Renal cortical epithelial cell (primary cell): ENCODE measurements around the gene AK9. TPM values are rescaled to one million over a fixed set of nuclear protein-coding genes. Genes with fewer than 3 reads are reported as not detected.

ENCODE experiments used
- DNase-seq: peaks from one replicate; pipeline ENCODE4 v3.0.0-alpha.2; 2011; ENCODE audit warnings: low read depth
- total RNA-seq: library from RNA; depleted of rRNA; stranded (reverse); fragments of >200 nt; gene quantifications from 2 replicates; pipeline ENCODE4 v1.2.3, GENCODE V29; 2014

Gene AK9
- total RNA-seq, 1 donor from 2014 or later = 10.0 TPM

GRCh38 chr6:109512271-109512817 is 178.7 kb downstream of the AK9 start:
- DNase-seq = no peak

- DNase-seq = no peak
These were observed 179.2 kb downstream of the AK9 start for GRCh38 chr6:109511832-109512231.

- DNase-seq = no peak
These were observed 180.6 kb downstream of the AK9 start for GRCh38 chr6:109510358-109510757.

- DNase-seq = no peak
These were observed 182.7 kb downstream of the AK9 start for GRCh38 chr6:109508166-109508860.

- DNase-seq = no peak
These were observed 183.4 kb downstream of the AK9 start for GRCh38 chr6:109507490-109508072.

- DNase-seq = no peak
These were observed 184.2 kb downstream of the AK9 start for GRCh38 chr6:109506841-109507240.

GRCh38 chr6:109506314-109506713 is 184.7 kb downstream of the AK9 start:
- no peak for DNase-seq

GRCh38 chr6:109503327-109504224 is 187.4 kb downstream of the AK9 start:
- DNase-seq = no peak

- no peak for DNase-seq
These were observed 192.1 kb downstream of the AK9 start for GRCh38 chr6:109498936-109499335.

- no peak for DNase-seq
These were observed 192.9 kb downstream of the AK9 start for GRCh38 chr6:109498052-109498451.

GRCh38 chr6:109496036-109496772 is 194.8 kb downstream of the AK9 start:
- DNase-seq = no peak

GRCh38 chr6:109493865-109494264 is 197.1 kb downstream of the AK9 start:
- no peak for DNase-seq

- no peak for DNase-seq
These were observed 199.6 kb downstream of the AK9 start for GRCh38 chr6:109491207-109491938.

- DNase-seq = no peak
These were observed 200.3 kb downstream of the AK9 start for GRCh38 chr6:109490713-109491112.

GRCh38 chr6:109488001-109488400 is 203.0 kb downstream of the AK9 start:
- DNase-seq = no peak

GRCh38 chr6:109486068-109486467 is 204.9 kb downstream of the AK9 start:
- DNase-seq = peak; percentile 33

GRCh38 chr6:109485266-109485935 is 205.6 kb downstream of the AK9 start:
- DNase-seq = no peak

- DNase-seq = no peak
These were observed 206.9 kb downstream of the AK9 start for GRCh38 chr6:109484122-109484521.

GRCh38 chr6:109483735-109484057 is 207.3 kb downstream of the AK9 start:
- no peak for DNase-seq

GRCh38 chr6:109482905-109483734 is 207.9 kb downstream of the AK9 start, which contains the start of gene ZBTB24:
TSS of gene ZBTB24 (minus strand) at chr6:109483219. CDS start at chr6:109482026, 1,193 bp downstream.
- peak; percentile 53 for DNase-seq
